B cell (primary cell): ENCODE results near the gene LHX1. TPM values are rescaled to one million over a fixed set of nuclear protein-coding genes. Genes with fewer than 3 reads are reported as not detected.

ENCODE experiments used
- ATAC-seq: fragments of 200-7000 bp; cut with Tn5 transposase; one replicate; pipeline ENCODE4 v1.10.0; 2021; ENCODE audit warnings: low read depth, mild to moderate bottlenecking, moderate number of reproducible peaks, moderate library complexity
- CTCF ChIA-PET: fragments of 350-600 bp; sonication (Branson Sonifier 250); formaldehyde crosslinking; loops from one replicate; lab custom pipeline; 2021; ENCODE audit warnings: antibody characterized with exemption, inconsistent platforms; lab: Charles Lee
- POLR2A ChIA-PET: fragments of 350-600 bp; sonication (Branson Sonifier 250); formaldehyde crosslinking; loops from one replicate; lab custom pipeline; 2021; ENCODE audit warnings: antibody characterized with exemption; lab: Charles Lee
- DNase-seq: peaks from one replicate; pipeline ENCODE4 v3.0.0; 2013
- H2AFZ ChIP-seq: 2 replicates; pipeline ENCODE4 v1.6.1; 2012; ENCODE audit warnings: mild to moderate bottlenecking, low read depth, low read length; ENCODE audit not compliant: insufficient read depth, poor library complexity, severe bottlenecking
- H3K27ac ChIP-seq, 2 donors: 1 replicate in 1 of 2; 2 replicates in 1 of 2; pipeline ENCODE4 v1.5.1; 2012 to 2013; ENCODE audit warnings: low read length in 2 of 2, mild to moderate bottlenecking in 2 of 2, moderate library complexity in 1 of 2
- H3K27me3 ChIP-seq, 4 experiments: fragments of 200-600 bp in 1 of 4; sonication (generic) in 1 of 4; replicated peaks in 1 of 4; 1 replicate in 2 of 4; 2 replicates in 2 of 4; pipeline versions ENCODE4 v1.6.1 to v1.7.0; 2013 to 2016; ENCODE audit warnings: low read length in 3 of 4, mild to moderate bottlenecking in 2 of 4, mixed read lengths in 1 of 4, moderate library complexity in 1 of 4; ENCODE audit not compliant: insufficient read depth in 4 of 4, control insufficient read depth in 3 of 4; ENCODE audit errors: control extremely low read depth in 1 of 4
- H3K36me3 ChIP-seq, 2 experiments: replicated peaks in 1 of 2; 1 replicate in 1 of 2; 2 replicates in 1 of 2; pipeline versions ENCODE4 v1.6.1 to v1.7.1; 2013; ENCODE audit warnings: low read length in 1 of 2; ENCODE audit not compliant: insufficient read depth in 2 of 2, control insufficient read depth in 1 of 2; ENCODE audit errors: control extremely low read depth in 1 of 2, extremely low read depth in 1 of 2
- H3K4me1 ChIP-seq, 2 donors: fragments of 200-600 bp in 1 of 2; sonication (generic) in 1 of 2; 1 replicate in 1 of 2; 2 replicates in 1 of 2; pipeline versions ENCODE4 v1.5.1 to v1.6.1; 2013 to 2017; ENCODE audit warnings: low read length in 2 of 2; ENCODE audit not compliant: control insufficient read depth in 2 of 2, insufficient read depth in 2 of 2
- H3K4me2 ChIP-seq: replicated peaks from 2 replicates; pipeline ENCODE3; 2012; ENCODE audit warnings: mild to moderate bottlenecking, low read depth, low read length; ENCODE audit not compliant: poor library complexity, severe bottlenecking
- H3K4me3 ChIP-seq, 5 experiments: fragments of 200-600 bp in 1 of 5; sonication (generic) in 1 of 5; 1 replicate in 3 of 5; 2 replicates in 2 of 5; pipeline versions ENCODE4 v1.5.1 to v1.7.0; 2011 to 2016; ENCODE audit warnings: low read length in 4 of 5, mild to moderate bottlenecking in 4 of 5, low read depth in 2 of 5, control low read depth in 1 of 5, moderate library complexity in 1 of 5; ENCODE audit not compliant: insufficient read depth in 1 of 5; ENCODE audit errors: control extremely low read depth in 1 of 5, extremely low read depth in 1 of 5
- H3K79me2 ChIP-seq: fragments of 200-600 bp; sonication (generic); one replicate; pipeline ENCODE4 v1.6.0; 2016; ENCODE audit warnings: low read length; ENCODE audit not compliant: control insufficient read depth, insufficient read depth
- H3K9ac ChIP-seq: fragments of 200-600 bp; sonication (generic); 2 replicates; pipeline ENCODE4 v1.6.1; 2017; ENCODE audit warnings: mild to moderate bottlenecking, low read length, moderate library complexity
- H3K9me3 ChIP-seq, 3 donors: one replicate each; pipeline versions ENCODE4 v1.6.1 to v1.7.1; 2013; ENCODE audit warnings: low read length in 2 of 3; ENCODE audit not compliant: control insufficient read depth in 2 of 3, insufficient read depth in 1 of 3; ENCODE audit errors: control extremely low read depth in 1 of 3
- H4K20me1 ChIP-seq: 2 replicates; pipeline ENCODE4 v1.6.0; 2012; ENCODE audit warnings: mild to moderate bottlenecking, low read length; ENCODE audit not compliant: insufficient read depth, control insufficient read depth, poor library complexity, severe bottlenecking
- H3K27ac Mint-ChIP-seq: one replicate; pipeline ENCODE4 v1.8.0; 2021; ENCODE audit warnings: mixed read lengths
- H3K27me3 Mint-ChIP-seq: one replicate; pipeline ENCODE4 v1.8.0; 2021; ENCODE audit warnings: mixed read lengths
- H3K4me1 Mint-ChIP-seq: one replicate; pipeline ENCODE4 v1.8.0; 2021; ENCODE audit warnings: mixed read lengths
- H3K4me3 Mint-ChIP-seq: one replicate; pipeline ENCODE4 v1.8.0; 2021; ENCODE audit warnings: mixed read lengths
- H3K9me3 Mint-ChIP-seq: one replicate; pipeline ENCODE4 v1.8.0; 2022; ENCODE audit warnings: mixed read lengths; ENCODE audit not compliant: insufficient read depth
- CTCF ChIP-seq: fragments of 200-600 bp; IDR thresholded peaks from one replicate; pipeline ENCODE4 v1.8.0; 2022; ENCODE audit warnings: antibody characterized with exemption, mild to moderate bottlenecking
- EZH2 ChIP-seq: IDR thresholded peaks from 2 replicates; pipeline ENCODE4 v1.6.1; 2012; ENCODE audit warnings: borderline replicate concordance, low read depth, mild to moderate bottlenecking, moderate library complexity, low read length; ENCODE audit not compliant: insufficient read depth, poor library complexity, severe bottlenecking
- whole genome bisulfite sequencing: methylation state at CpG from one replicate; pipeline ENCODE4 v1.1.5; 2013; ENCODE audit warnings: missing lambda C conversion rate; ENCODE audit not compliant: insufficient coverage; 5-methylcytosine and 5-hydroxymethylcytosine counted together
- intact Hi-C: fragments of 100-400 bp; cut with micrococcal nuclease; formaldehyde crosslinking; loops from one replicate; pipeline ENCODE4 v1.10.0; 2022
- polyA plus RNA-seq: library from polyadenylated mRNA; depleted of rRNA; stranded (reverse); fragments of >200 nt; gene quantifications from 2 replicates; pipeline ENCODE4 v1.2.3, GENCODE V29; 2012
- total RNA-seq, 2 donors: library from RNA; stranded (reverse); fragments of 120-200 nt in 1 of 2; gene quantifications; 1 replicate in 1 of 2; 2 replicates in 1 of 2; pipeline versions ENCODE4 v1.2.3 to v1.2.4, GENCODE V29; 2013 to 2022

The LHX1 gene
- total and polyA plus RNA-seq, 2 donors (not counting 1 experiment from before 2014, with no cell fraction given), result not detected

GRCh38 chr17:36938566-36939051 is 1.3 kb downstream of the LHX1 start:
- Mint-ChIP-seq H3K27ac (no peak overlapping the region), H3K27me3 (peaks cover 70% of the 10 kb centered on the region), H3K4me1 (peaks cover 59% of the 10 kb centered on the region), H3K9me3 (no peaks in the 10 kb centered on the region), H3K4me3 (peak overlapping the region; percentile 83)
- H3K9ac ChIP-seq, result peak overlapping the region; percentile 53
- CTCF ChIA-PET, result interaction anchor here (1.2 kb wide), 1 partner anchor 309 kb away, joined by 3 read pairs; no protein-coding TSS in a partner anchor
- peaks cover 36% of the 10 kb centered on the region for H4K20me1 ChIP-seq
- H3K27ac ChIP-seq, result no peak overlapping the region
- H3K27me3 ChIP-seq, result peaks cover 0 to 99% (median 93%) of the 10 kb centered on the region in 4 experiments
- 4% methylated on average over 25 of the region's 25 CpGs for WGBS
- intact Hi-C loops, result no loop called here
- no peaks in the 10 kb centered on the region for H3K79me2 ChIP-seq
- TF ChIP-seq CTCF, result no peak
- TF ChIP-seq EZH2, result no peak
- no peak overlapping the region for H3K4me3 ChIP-seq
- H2AFZ ChIP-seq, result peak overlapping the region; percentile 32
- H3K4me2 ChIP-seq, result peak overlapping the region; percentile 84
- ATAC-seq, result no peak
- peaks cover 87 to 94% of the 10 kb centered on the region in 2 donors for H3K4me1 ChIP-seq
- no peaks in the 10 kb centered on the region for H3K36me3 ChIP-seq
- DNase-seq, result no peak
- peaks cover 0 to 98% (median 24%) of the 10 kb centered on the region in 3 donors for H3K9me3 ChIP-seq
- POLR2A ChIA-PET, result interaction anchor here (1.4 kb wide), 1 partner anchor 10 kb away, joined by 4 read pairs; the partner anchor contains the start of gene AATF

- peak overlapping the region; percentile 84 for H3K4me2 ChIP-seq
- peak; percentile 58 for DNase-seq
- CTCF ChIA-PET, result no interaction called here
- no peaks in the 10 kb centered on the region for H3K79me2 ChIP-seq
- POLR2A ChIA-PET, result interaction anchor here (1.4 kb wide), 1 partner anchor 10 kb away, joined by 4 read pairs; the partner anchor contains the start of gene AATF
- H3K36me3 ChIP-seq, result no peaks in the 10 kb centered on the region
- peak overlapping the region; percentile 75 for H3K27ac Mint-ChIP-seq
- H4K20me1 ChIP-seq, result peaks cover 33% of the 10 kb centered on the region
- H3K4me3 ChIP-seq, result no peak overlapping the region
- TF ChIP-seq CTCF, result no peak
- no peak for TF ChIP-seq EZH2
- intact Hi-C loops, result no loop called here
- no peak for ATAC-seq
- peaks cover 68% of the 10 kb centered on the region for H3K27me3 Mint-ChIP-seq
- H2AFZ ChIP-seq, result no peak overlapping the region
- peaks cover 0 to 92% (median 23%) of the 10 kb centered on the region in 3 donors for H3K9me3 ChIP-seq
- WGBS, result 10% methylated on average over 39 of the region's 43 CpGs
- H3K9ac ChIP-seq, result no peak overlapping the region
- H3K9me3 Mint-ChIP-seq, result no peaks in the 10 kb centered on the region
- H3K27ac ChIP-seq, result no peak overlapping the region
- H3K4me1 ChIP-seq, result peaks cover 81 to 88% of the 10 kb centered on the region in 2 donors
- H3K27me3 ChIP-seq, result peaks cover 0 to 99% (median 93%) of the 10 kb centered on the region in 4 experiments
- H3K4me1 Mint-ChIP-seq, result peaks cover 54% of the 10 kb centered on the region
- peak overlapping the region; percentile 59 for H3K4me3 Mint-ChIP-seq
Observed at GRCh38 chr17:36939052-36939801, 2.0 kb downstream of the LHX1 start.
